ENCODE results near the gene ARRDC2.

GRCh38 chr19:17999684-18000479 is 8.1 kb upstream of the ARRDC2 start:
- TF ChIP-seq CTCF (IDR thresholded peaks at IDR 0.05; ENCODE audit: low read depth, low read length, missing input control) = no peak
- TF ChIP-seq REST (IDR thresholded peaks at IDR 0.05) = no peak
- TF ChIP-seq NR2F2 (IDR thresholded peaks at IDR 0.05) = no peak
